C1 segment of cervical spinal cord (tissue), 14 donors: Measurements from ENCODE around the gene RCL1.
"Not testable (repeated sequence)": the region's sequence is repeated elsewhere in the genome, so short reads cannot be mapped to it uniquely, and the experiment has no call there.

Source experiments
- DNase-seq, 14 donors: peaks; one replicate each; lab custom pipeline; 2025; lab: John Stamatoyannopoulos, UW

Gene RCL1

GRCh38 chr9:4781408-4781807 is 11.3 kb upstream of the RCL1 start:
- DNase-seq = no peak

- not testable (repeated sequence) for DNase-seq
Observed at GRCh38 chr9:4783191-4783590, 9.6 kb upstream of the RCL1 start.

GRCh38 chr9:4784403-4784802 is 8.3 kb upstream of the RCL1 start:
- no peak for DNase-seq

- DNase-seq = no peak
Observed at GRCh38 chr9:4786599-4786998, 6.1 kb upstream of the RCL1 start.

GRCh38 chr9:4787876-4788275 is 4.9 kb upstream of the RCL1 start:
- DNase-seq = no peak

- DNase-seq = no peak
Observed at GRCh38 chr9:4788703-4789102, 4.0 kb upstream of the RCL1 start.

- no peak for DNase-seq
Observed at GRCh38 chr9:4792054-4792571, 631 bp upstream of the RCL1 start.

GRCh38 chr9:4793459-4794395 is 983 bp downstream of the RCL1 start:
- DNase-seq = peak in 4 of 14 donors; percentile 37 to 68 (median 54)

- no peak for DNase-seq
Observed at GRCh38 chr9:4794691-4795090, 1.9 kb downstream of the RCL1 start.

GRCh38 chr9:4795108-4795507 is 2.4 kb downstream of the RCL1 start:
- not testable (repeated sequence) for DNase-seq

GRCh38 chr9:4796530-4796929 is 3.8 kb downstream of the RCL1 start:
- DNase-seq = no peak

- peak in 1 of 14 donors; percentile 7 for DNase-seq
Observed at GRCh38 chr9:4796988-4797853, 4.5 kb downstream of the RCL1 start.

- DNase-seq = no peak
Observed at GRCh38 chr9:4797854-4798150, 5.1 kb downstream of the RCL1 start.

- no peak for DNase-seq
Observed at GRCh38 chr9:4798281-4799032, 5.7 kb downstream of the RCL1 start.

- DNase-seq = no peak
Observed at GRCh38 chr9:4799033-4799430, 6.3 kb downstream of the RCL1 start.

- no peak for DNase-seq
Observed at GRCh38 chr9:4799775-4800174, 7.0 kb downstream of the RCL1 start.

GRCh38 chr9:4801156-4801555 is 8.4 kb downstream of the RCL1 start:
- no peak for DNase-seq

GRCh38 chr9:4803670-4804530 is 11.2 kb downstream of the RCL1 start:
- DNase-seq = peak in 1 of 14 donors; percentile 21

- DNase-seq = no peak
Observed at GRCh38 chr9:4804531-4805016, 11.8 kb downstream of the RCL1 start.

GRCh38 chr9:4805191-4805918 is 12.6 kb downstream of the RCL1 start:
- no peak for DNase-seq
